Activated T-cell treated with anti-CD3 and anti-CD28 coated beads, Interleukin-2, amount 50 U/mL, for 24 hours (primary cell): ENCODE measurements around the gene INSYN1.
"Not testable (repeated sequence)": the region's sequence is repeated elsewhere in the genome, so short reads cannot be mapped to it uniquely, and the experiment has no call there.

ENCODE experiments used
- DNase-seq: peaks from one replicate; pipeline ENCODE4 v3.0.0-alpha.2; 2020
- H3K27ac Mint-ChIP-seq: 2 replicates; pipeline ENCODE4 v1.8.0; 2020; ENCODE audit warnings: mild to moderate bottlenecking, mixed read lengths
- H3K27me3 Mint-ChIP-seq: 2 replicates; pipeline ENCODE4 v1.8.0; 2020; ENCODE audit warnings: mixed read lengths
- H3K36me3 Mint-ChIP-seq: 2 replicates; pipeline ENCODE4 v1.8.0; 2020; ENCODE audit warnings: low read depth, mixed read lengths
- H3K4me1 Mint-ChIP-seq: 2 replicates; pipeline ENCODE4 v1.8.0; 2020; ENCODE audit warnings: low read depth, mixed read lengths
- H3K4me3 Mint-ChIP-seq: 2 replicates; pipeline ENCODE4 v1.8.0; 2020; ENCODE audit warnings: mild to moderate bottlenecking, moderate library complexity, mixed read lengths
- H3K9me3 Mint-ChIP-seq: 2 replicates; pipeline ENCODE4 v1.8.0; 2020; ENCODE audit warnings: mixed read lengths

The INSYN1 gene

GRCh38 chr15:73785256-73786014 lies 32.3 kb upstream of the INSYN1 start:
- not testable (repeated sequence) for H3K36me3 Mint-ChIP-seq, H3K4me3 Mint-ChIP-seq, H3K9me3 Mint-ChIP-seq, H3K4me1 Mint-ChIP-seq, H3K27ac Mint-ChIP-seq, DNase-seq, H3K27me3 Mint-ChIP-seq

GRCh38 chr15:73784291-73784690 lies 31.1 kb upstream of the INSYN1 start:
- no peak overlapping the region for H3K4me3 Mint-ChIP-seq
- no peaks in the 10 kb centered on the region for H3K4me1 Mint-ChIP-seq
- DNase-seq: no peak
- H3K27ac Mint-ChIP-seq: no peak overlapping the region
- H3K27me3 Mint-ChIP-seq: no peaks in the 10 kb centered on the region
- H3K9me3 Mint-ChIP-seq: no peaks in the 10 kb centered on the region
- H3K36me3 Mint-ChIP-seq: no peaks in the 10 kb centered on the region

- Mint-ChIP-seq H3K27me3 (no peaks in the 10 kb centered on the region), H3K27ac (no peak overlapping the region), H3K36me3 (no peaks in the 10 kb centered on the region), H3K4me3 (no peak overlapping the region), H3K4me1 (no peaks in the 10 kb centered on the region), H3K9me3 (no peaks in the 10 kb centered on the region)
- DNase-seq: no peak
Observed at GRCh38 chr15:73782344-73782959, 29.3 kb upstream of the INSYN1 start.

- DNase-seq: no peak
- H3K4me3 Mint-ChIP-seq: no peak overlapping the region
- no peak overlapping the region for H3K27ac Mint-ChIP-seq
- no peaks in the 10 kb centered on the region for H3K4me1 Mint-ChIP-seq
- H3K36me3 Mint-ChIP-seq: no peaks in the 10 kb centered on the region
- H3K9me3 Mint-ChIP-seq: no peaks in the 10 kb centered on the region
- H3K27me3 Mint-ChIP-seq: no peaks in the 10 kb centered on the region
Observed at GRCh38 chr15:73781038-73781925, 28.1 kb upstream of the INSYN1 start.

- H3K4me1 Mint-ChIP-seq: no peaks in the 10 kb centered on the region
- no peak overlapping the region for H3K27ac Mint-ChIP-seq
- peaks cover 5% of the 10 kb centered on the region for H3K27me3 Mint-ChIP-seq
- no peak overlapping the region for H3K4me3 Mint-ChIP-seq
- no peaks in the 10 kb centered on the region for H3K36me3 Mint-ChIP-seq
- no peaks in the 10 kb centered on the region for H3K9me3 Mint-ChIP-seq
- no peak for DNase-seq
Observed at GRCh38 chr15:73779974-73780373, 26.8 kb upstream of the INSYN1 start.

- no peak for DNase-seq
- no peaks in the 10 kb centered on the region for H3K36me3 Mint-ChIP-seq
- no peak overlapping the region for H3K4me3 Mint-ChIP-seq
- no peaks in the 10 kb centered on the region for H3K4me1 Mint-ChIP-seq
- H3K27me3 Mint-ChIP-seq: peaks cover 8% of the 10 kb centered on the region
- no peak overlapping the region for H3K27ac Mint-ChIP-seq
- no peaks in the 10 kb centered on the region for H3K9me3 Mint-ChIP-seq
Observed at GRCh38 chr15:73777741-73778140, 24.6 kb upstream of the INSYN1 start.

- H3K27me3 Mint-ChIP-seq: peaks cover 8% of the 10 kb centered on the region
- no peak overlapping the region for H3K4me3 Mint-ChIP-seq
- H3K9me3 Mint-ChIP-seq: no peaks in the 10 kb centered on the region
- no peak for DNase-seq
- no peaks in the 10 kb centered on the region for H3K4me1 Mint-ChIP-seq
- H3K36me3 Mint-ChIP-seq: no peaks in the 10 kb centered on the region
- no peak overlapping the region for H3K27ac Mint-ChIP-seq
Observed at GRCh38 chr15:73773428-73773827, 20.3 kb upstream of the INSYN1 start.

GRCh38 chr15:73771385-73772045 lies 18.4 kb upstream of the INSYN1 start:
- no peaks in the 10 kb centered on the region for H3K36me3 Mint-ChIP-seq
- peaks cover 13% of the 10 kb centered on the region for H3K27me3 Mint-ChIP-seq
- no peaks in the 10 kb centered on the region for H3K4me1 Mint-ChIP-seq
- no peak overlapping the region for H3K27ac Mint-ChIP-seq
- H3K4me3 Mint-ChIP-seq: no peak overlapping the region
- DNase-seq: no peak
- H3K9me3 Mint-ChIP-seq: no peaks in the 10 kb centered on the region

- H3K36me3 Mint-ChIP-seq: no peaks in the 10 kb centered on the region
- H3K27me3 Mint-ChIP-seq: peaks cover 15% of the 10 kb centered on the region
- no peak overlapping the region for H3K4me3 Mint-ChIP-seq
- no peaks in the 10 kb centered on the region for H3K4me1 Mint-ChIP-seq
- H3K9me3 Mint-ChIP-seq: no peaks in the 10 kb centered on the region
- no peak for DNase-seq
- H3K27ac Mint-ChIP-seq: no peak overlapping the region
Observed at GRCh38 chr15:73770050-73770449, 16.9 kb upstream of the INSYN1 start.

- Mint-ChIP-seq H3K36me3 (no peaks in the 10 kb centered on the region), H3K4me1 (no peaks in the 10 kb centered on the region), H3K27ac (no peak overlapping the region), H3K4me3 (no peak overlapping the region), H3K27me3 (peaks cover 16% of the 10 kb centered on the region), H3K9me3 (no peaks in the 10 kb centered on the region)
- no peak for DNase-seq
Observed at GRCh38 chr15:73767806-73768501, 14.8 kb upstream of the INSYN1 start.

- H3K27me3 Mint-ChIP-seq: peaks cover 16% of the 10 kb centered on the region
- H3K4me3 Mint-ChIP-seq: no peak overlapping the region
- no peak for DNase-seq
- H3K9me3 Mint-ChIP-seq: no peaks in the 10 kb centered on the region
- H3K36me3 Mint-ChIP-seq: no peaks in the 10 kb centered on the region
- no peaks in the 10 kb centered on the region for H3K4me1 Mint-ChIP-seq
- H3K27ac Mint-ChIP-seq: no peak overlapping the region
Observed at GRCh38 chr15:73766598-73766997, 13.4 kb upstream of the INSYN1 start.

GRCh38 chr15:73765778-73766177 lies 12.6 kb upstream of the INSYN1 start:
- DNase-seq: no peak
- no peak overlapping the region for H3K4me3 Mint-ChIP-seq
- peaks cover 16% of the 10 kb centered on the region for H3K27me3 Mint-ChIP-seq
- no peaks in the 10 kb centered on the region for H3K9me3 Mint-ChIP-seq
- H3K27ac Mint-ChIP-seq: no peak overlapping the region
- no peaks in the 10 kb centered on the region for H3K36me3 Mint-ChIP-seq
- no peaks in the 10 kb centered on the region for H3K4me1 Mint-ChIP-seq

- peaks cover 16% of the 10 kb centered on the region for H3K27me3 Mint-ChIP-seq
- no peak for DNase-seq
- no peaks in the 10 kb centered on the region for H3K36me3 Mint-ChIP-seq
- no peaks in the 10 kb centered on the region for H3K4me1 Mint-ChIP-seq
- no peaks in the 10 kb centered on the region for H3K9me3 Mint-ChIP-seq
- no peak overlapping the region for H3K4me3 Mint-ChIP-seq
- no peak overlapping the region for H3K27ac Mint-ChIP-seq
Observed at GRCh38 chr15:73763931-73764330, 10.8 kb upstream of the INSYN1 start.
